Epidermal melanocyte (primary cell): ENCODE data around the gene TRIM17.

Experiments
- DNase-seq: peaks from one replicate; pipeline ENCODE4 v3.0.0; 2011; ENCODE audit warnings: low spot score; ENCODE audit not compliant: insufficient read length

The TRIM17 gene

GRCh38 chr1:228417483-228418203 is 982 bp upstream of the TRIM17 start:
- no peak for DNase-seq

- DNase-seq: no peak
Observed at GRCh38 chr1:228417061-228417460, 400 bp upstream of the TRIM17 start.

- no peak for DNase-seq
Observed at GRCh38 chr1:228415853-228416216, 826 bp downstream of the TRIM17 start.

GRCh38 chr1:228415221-228415620 is 1.4 kb downstream of the TRIM17 start:
- no peak for DNase-seq

- DNase-seq: no peak
Observed at GRCh38 chr1:228414511-228415211, 2.0 kb downstream of the TRIM17 start.

- DNase-seq: no peak
Observed at GRCh38 chr1:228413241-228414010, 3.2 kb downstream of the TRIM17 start.

- DNase-seq: no peak
Observed at GRCh38 chr1:228411548-228412430, 4.9 kb downstream of the TRIM17 start.

GRCh38 chr1:228411121-228411520 is 5.5 kb downstream of the TRIM17 start:
- DNase-seq: no peak

- DNase-seq: no peak
Observed at GRCh38 chr1:228410671-228411070, 6.0 kb downstream of the TRIM17 start.

- no peak for DNase-seq
Observed at GRCh38 chr1:228410015-228410414, 6.6 kb downstream of the TRIM17 start.

GRCh38 chr1:228408869-228409805 is 7.5 kb downstream of the TRIM17 start:
- DNase-seq: no peak

GRCh38 chr1:228408041-228408868 is 8.4 kb downstream of the TRIM17 start:
- DNase-seq: no peak

- DNase-seq: no peak
Observed at GRCh38 chr1:228407106-228408040, 9.3 kb downstream of the TRIM17 start.

GRCh38 chr1:228405979-228406228 is 10.8 kb downstream of the TRIM17 start:
- no peak for DNase-seq

GRCh38 chr1:228405200-228405978 is 11.3 kb downstream of the TRIM17 start:
- DNase-seq: no peak

- DNase-seq: no peak
Observed at GRCh38 chr1:228404107-228404720, 12.4 kb downstream of the TRIM17 start.

- DNase-seq: no peak
Observed at GRCh38 chr1:228403231-228403631, 13.4 kb downstream of the TRIM17 start.
